Thoracic aorta (tissue), 2 donors: ENCODE results near the gene ITGA8. TPM values are rescaled to one million over a fixed set of nuclear protein-coding genes. Genes with fewer than 3 reads are reported as not detected.

Experiments
- ATAC-seq: fragments of 150-250 bp; one replicate; pipeline ENCODE4 v1.8.0; 2017; ENCODE audit warnings: low read depth; ENCODE audit not compliant: insufficient number of reproducible peaks, low FRiP score
- DNase-seq: peaks from one replicate; pipeline ENCODE4 v3.0.0-alpha.2; 2020; ENCODE audit warnings: low spot score
- H3K27ac ChIP-seq, 2 donors: fragments of 200-600 bp; sonication (generic); 1 replicate in 1 of 2; 2 replicates in 1 of 2; pipeline ENCODE4 v1.5.1; 2016; ENCODE audit warnings: mild to moderate bottlenecking in 2 of 2, moderate library complexity in 2 of 2
- H3K27me3 ChIP-seq: fragments of 200-600 bp; sonication (generic); replicated peaks from 2 replicates; pipeline ENCODE4 v1.6.0; 2016; ENCODE audit warnings: mild to moderate bottlenecking; ENCODE audit not compliant: insufficient read depth
- H3K36me3 ChIP-seq: fragments of 200-600 bp; sonication (generic); one replicate; pipeline ENCODE4 v1.5.1; 2016
- H3K4me1 ChIP-seq, 2 donors: fragments of 200-600 bp; sonication (generic); 1 replicate in 1 of 2; 2 replicates in 1 of 2; pipeline versions ENCODE4 v1.5.1 to v1.6.0; 2016; ENCODE audit warnings: low read depth in 2 of 2, mild to moderate bottlenecking in 1 of 2; ENCODE audit not compliant: control insufficient read depth in 1 of 2
- H3K4me3 ChIP-seq: fragments of 200-600 bp; sonication (generic); 2 replicates; pipeline ENCODE4 v1.5.1; 2016; ENCODE audit warnings: mild to moderate bottlenecking
- H3K9me3 ChIP-seq: fragments of 200-600 bp; sonication (generic); 2 replicates; pipeline ENCODE4 v1.5.1; 2016
- total RNA-seq, 2 donors: library from RNA; depleted of rRNA; stranded (reverse); fragments of >200 nt; gene quantifications; one replicate each; pipeline versions ENCODE4 v1.1.0 to v1.2.3, GENCODE V29; 2016
- TF ChIP-seq, protein P1 (sequence below): fragments of 200-600 bp; sonication (generic); IDR thresholded peaks from one replicate; pipeline ENCODE4 v1.5.1; 2019; ENCODE audit warnings: antibody characterized with exemption

Gene ITGA8
- total RNA-seq, 2 donors from 2014 or later: 1,137 to 1,173 TPM

- DNase-seq (no peak), ATAC-seq (no peak)
- TF ChIP-seq, protein P1, sequence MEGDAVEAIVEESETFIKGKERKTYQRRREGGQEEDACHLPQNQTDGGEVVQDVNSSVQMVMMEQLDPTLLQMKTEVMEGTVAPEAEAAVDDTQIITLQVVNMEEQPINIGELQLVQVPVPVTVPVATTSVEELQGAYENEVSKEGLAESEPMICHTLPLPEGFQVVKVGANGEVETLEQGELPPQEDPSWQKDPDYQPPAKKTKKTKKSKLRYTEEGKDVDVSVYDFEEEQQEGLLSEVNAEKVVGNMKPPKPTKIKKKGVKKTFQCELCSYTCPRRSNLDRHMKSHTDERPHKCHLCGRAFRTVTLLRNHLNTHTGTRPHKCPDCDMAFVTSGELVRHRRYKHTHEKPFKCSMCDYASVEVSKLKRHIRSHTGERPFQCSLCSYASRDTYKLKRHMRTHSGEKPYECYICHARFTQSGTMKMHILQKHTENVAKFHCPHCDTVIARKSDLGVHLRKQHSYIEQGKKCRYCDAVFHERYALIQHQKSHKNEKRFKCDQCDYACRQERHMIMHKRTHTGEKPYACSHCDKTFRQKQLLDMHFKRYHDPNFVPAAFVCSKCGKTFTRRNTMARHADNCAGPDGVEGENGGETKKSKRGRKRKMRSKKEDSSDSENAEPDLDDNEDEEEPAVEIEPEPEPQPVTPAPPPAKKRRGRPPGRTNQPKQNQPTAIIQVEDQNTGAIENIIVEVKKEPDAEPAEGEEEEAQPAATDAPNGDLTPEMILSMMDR: no peak
- H3K4me1 ChIP-seq: peaks cover 5 to 11% of the 10 kb centered on the region in 2 donors
- no peak overlapping the region for H3K4me3 ChIP-seq
- H3K27me3 ChIP-seq: no peaks in the 10 kb centered on the region
- H3K27ac ChIP-seq: no peak overlapping the region
- H3K9me3 ChIP-seq: no peaks in the 10 kb centered on the region
- H3K36me3 ChIP-seq: no peaks in the 10 kb centered on the region
Measured at GRCh38 chr10:15747632-15748031, 27.9 kb upstream of the ITGA8 start.

DNA sequence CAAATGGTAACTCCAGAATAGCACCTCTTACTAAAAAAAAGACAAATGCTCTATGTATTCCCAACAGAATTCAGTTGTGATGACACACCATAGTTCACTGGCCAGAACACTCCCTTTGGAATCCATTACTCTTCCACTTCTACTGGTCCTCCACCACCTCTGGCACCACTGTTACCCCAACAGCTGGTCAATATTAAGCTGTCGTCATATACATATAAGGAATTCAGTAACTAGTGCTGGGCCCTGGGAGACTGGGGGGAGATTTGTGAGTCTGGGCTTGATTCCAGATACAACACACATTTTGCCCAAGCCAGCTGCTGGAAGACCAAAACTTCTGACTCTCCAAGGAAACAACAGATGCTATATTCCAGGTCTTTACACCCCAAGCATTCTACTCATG lies 26.0 kb upstream of the ITGA8 start:
- no peak for DNase-seq
- no peak overlapping the region for H3K4me3 ChIP-seq
- TF ChIP-seq, protein P1: no peak
- ATAC-seq: peak; percentile 53
- H3K4me1 ChIP-seq: peaks cover 5 to 11% of the 10 kb centered on the region in 2 donors
- no peaks in the 10 kb centered on the region for H3K27me3 ChIP-seq
- H3K9me3 ChIP-seq: no peaks in the 10 kb centered on the region
- H3K36me3 ChIP-seq: no peaks in the 10 kb centered on the region
- H3K27ac ChIP-seq: no peak overlapping the region

- H3K9me3 ChIP-seq: no peaks in the 10 kb centered on the region
- H3K27me3 ChIP-seq: no peaks in the 10 kb centered on the region
- TF ChIP-seq, protein P1: peak; percentile 39
- ATAC-seq: no peak
- peaks cover 4 to 15% of the 10 kb centered on the region in 2 donors for H3K4me1 ChIP-seq
- H3K4me3 ChIP-seq: no peak overlapping the region
- H3K27ac ChIP-seq: no peak overlapping the region
- DNase-seq: no peak
- H3K36me3 ChIP-seq: no peaks in the 10 kb centered on the region
Measured at GRCh38 chr10:15744217-15744865, 24.6 kb upstream of the ITGA8 start.

DNA sequence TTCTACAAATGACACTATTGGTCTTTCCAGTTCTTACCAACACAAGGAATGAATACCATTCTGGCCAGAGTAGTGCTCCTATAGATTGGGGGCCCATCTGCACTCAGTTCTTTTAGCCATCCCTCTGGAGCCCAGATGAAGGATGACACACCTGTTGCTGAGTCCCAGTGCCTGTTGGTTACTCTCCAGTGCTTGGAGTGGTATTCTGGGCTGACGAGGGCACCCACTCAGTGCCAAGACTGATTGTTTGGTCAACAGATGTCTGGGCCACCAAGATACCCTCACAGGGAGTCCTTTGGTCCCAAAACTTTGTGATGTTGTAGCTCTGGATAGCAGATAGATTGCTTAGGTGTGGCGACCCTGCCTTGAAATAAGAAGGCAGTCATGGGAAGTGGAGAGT lies 23.7 kb upstream of the ITGA8 start:
- H3K4me3 ChIP-seq: no peak overlapping the region
- TF ChIP-seq, protein P1: no peak
- peaks cover 5 to 21% of the 10 kb centered on the region in 2 donors for H3K4me1 ChIP-seq

DNA sequence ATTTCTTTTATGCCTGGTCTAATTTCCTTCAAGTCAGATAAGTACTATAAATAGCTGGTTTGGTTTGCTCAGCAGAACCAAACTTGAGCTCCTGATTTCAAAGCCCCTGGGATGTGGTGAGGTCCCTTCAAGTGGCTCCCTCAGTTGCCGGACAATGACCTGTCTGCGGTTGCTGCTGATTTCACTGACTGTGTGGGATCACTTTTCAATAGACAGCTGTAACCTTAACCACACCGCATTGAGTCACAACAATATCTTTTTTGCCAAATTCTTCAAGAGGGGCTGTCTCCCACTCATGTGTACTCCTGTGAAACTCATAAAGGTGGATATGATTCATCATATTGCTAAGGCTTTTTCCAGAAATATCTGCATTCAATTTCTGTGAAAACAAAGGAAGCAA lies 23.1 kb upstream of the ITGA8 start:
- no peak overlapping the region for H3K27ac ChIP-seq
- H3K27me3 ChIP-seq: no peaks in the 10 kb centered on the region
- H3K36me3 ChIP-seq: no peaks in the 10 kb centered on the region
- DNase-seq (no peak), ATAC-seq (no peak)
- no peak overlapping the region for H3K4me3 ChIP-seq
- no peaks in the 10 kb centered on the region for H3K9me3 ChIP-seq
- TF ChIP-seq, protein P1: no peak
- peaks cover 6 to 27% of the 10 kb centered on the region in 2 donors for H3K4me1 ChIP-seq

More for the DNA sequence above, 23.7 kb upstream of the ITGA8 start:
- Histone ChIP-seq H3K36me3 (no peaks in the 10 kb centered on the region), H3K27ac (no peak overlapping the region), H3K9me3 (no peaks in the 10 kb centered on the region), H3K27me3 (no peaks in the 10 kb centered on the region)
- no peak for DNase-seq
- no peak for ATAC-seq
